RWPE1 (cell line): ENCODE data around the gene NEURL1.
A peak's percentile ranks its signal among the peaks of the same experiment; 100 is the strongest.

Experiments
- CTCF ChIA-PET: fragments of 350-600 bp; sonication (Branson Sonifier 250); formaldehyde crosslinking; extraction: SDS; loops from one replicate; lab custom pipeline; 2021; lab: Yijun Ruan, JAX
- POLR2A ChIA-PET: fragments of 400-600 bp; formaldehyde crosslinking; extraction: SDS; loops from one replicate; lab custom pipeline; 2020; ENCODE audit warnings: antibody characterized with exemption; ENCODE audit not compliant: low non-redundant PET; lab: Yijun Ruan, JAX
- DNase-seq: peaks from one replicate; pipeline ENCODE4 v3.0.0; 2012; ENCODE audit warnings: low spot score
- H3K27ac ChIP-seq: fragments of 450-650 bp; 2 replicates; pipeline ENCODE4 v1.5.1; 2017
- TF ChIP-seq, protein P1 (sequence below): fragments of 450-650 bp; conservative IDR thresholded peaks from 2 replicates; pipeline ENCODE4 v1.5.1; 2017; ENCODE audit warnings: low read depth, mild to moderate bottlenecking

NEURL1 gene

DNA sequence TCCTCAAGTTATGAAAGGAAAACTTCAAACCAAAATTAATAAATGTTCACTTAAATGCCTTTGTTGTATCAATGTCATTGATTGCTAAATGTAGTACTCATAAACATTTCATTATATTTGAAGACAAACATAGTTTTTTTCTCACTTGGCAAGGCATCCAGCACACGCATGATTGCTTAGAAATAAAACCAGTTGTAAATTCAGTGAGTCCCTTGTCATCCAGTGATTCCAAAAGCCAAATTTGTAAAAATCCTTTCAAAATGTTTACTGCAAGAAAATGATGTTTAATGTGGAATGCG, 6.1 kb upstream of the NEURL1 start:
- POLR2A ChIA-PET = no interaction called here
- no peak for DNase-seq
- no peak overlapping the region for H3K27ac ChIP-seq
- CTCF ChIA-PET = no interaction called here
- TF ChIP-seq, protein P1, sequence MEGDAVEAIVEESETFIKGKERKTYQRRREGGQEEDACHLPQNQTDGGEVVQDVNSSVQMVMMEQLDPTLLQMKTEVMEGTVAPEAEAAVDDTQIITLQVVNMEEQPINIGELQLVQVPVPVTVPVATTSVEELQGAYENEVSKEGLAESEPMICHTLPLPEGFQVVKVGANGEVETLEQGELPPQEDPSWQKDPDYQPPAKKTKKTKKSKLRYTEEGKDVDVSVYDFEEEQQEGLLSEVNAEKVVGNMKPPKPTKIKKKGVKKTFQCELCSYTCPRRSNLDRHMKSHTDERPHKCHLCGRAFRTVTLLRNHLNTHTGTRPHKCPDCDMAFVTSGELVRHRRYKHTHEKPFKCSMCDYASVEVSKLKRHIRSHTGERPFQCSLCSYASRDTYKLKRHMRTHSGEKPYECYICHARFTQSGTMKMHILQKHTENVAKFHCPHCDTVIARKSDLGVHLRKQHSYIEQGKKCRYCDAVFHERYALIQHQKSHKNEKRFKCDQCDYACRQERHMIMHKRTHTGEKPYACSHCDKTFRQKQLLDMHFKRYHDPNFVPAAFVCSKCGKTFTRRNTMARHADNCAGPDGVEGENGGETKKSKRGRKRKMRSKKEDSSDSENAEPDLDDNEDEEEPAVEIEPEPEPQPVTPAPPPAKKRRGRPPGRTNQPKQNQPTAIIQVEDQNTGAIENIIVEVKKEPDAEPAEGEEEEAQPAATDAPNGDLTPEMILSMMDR = no peak

DNA sequence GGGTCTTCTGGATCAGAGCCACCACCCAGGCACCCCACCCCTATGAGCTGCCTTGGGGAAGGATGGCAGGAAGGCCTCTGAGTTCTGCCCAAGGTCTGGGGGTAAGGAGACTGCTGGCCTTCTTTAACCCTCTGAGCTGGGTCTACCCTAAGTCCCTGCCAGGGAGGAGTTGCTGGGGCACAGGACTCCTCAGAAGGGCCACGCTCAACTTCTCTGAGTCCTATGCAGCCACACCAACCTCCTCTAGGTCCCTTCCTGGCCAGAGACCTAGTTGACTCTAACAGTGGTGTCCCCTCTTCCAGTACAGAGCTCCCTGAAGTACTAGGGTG, 2.6 kb upstream of the NEURL1 start:
- CTCF ChIA-PET = interaction anchor here (1.0 to 1.1 kb wide), 2 partner anchors 10 to 74 kb away, joined by 4 read pairs; no protein-coding TSS in a partner anchor
- H3K27ac ChIP-seq = no peak overlapping the region
- POLR2A ChIA-PET = interaction anchor here (0.5 kb wide), 1 partner anchor 12 kb away, joined by 3 read pairs; no protein-coding TSS in a partner anchor
- DNase-seq = no peak
- TF ChIP-seq, protein P1 = no peak

DNA sequence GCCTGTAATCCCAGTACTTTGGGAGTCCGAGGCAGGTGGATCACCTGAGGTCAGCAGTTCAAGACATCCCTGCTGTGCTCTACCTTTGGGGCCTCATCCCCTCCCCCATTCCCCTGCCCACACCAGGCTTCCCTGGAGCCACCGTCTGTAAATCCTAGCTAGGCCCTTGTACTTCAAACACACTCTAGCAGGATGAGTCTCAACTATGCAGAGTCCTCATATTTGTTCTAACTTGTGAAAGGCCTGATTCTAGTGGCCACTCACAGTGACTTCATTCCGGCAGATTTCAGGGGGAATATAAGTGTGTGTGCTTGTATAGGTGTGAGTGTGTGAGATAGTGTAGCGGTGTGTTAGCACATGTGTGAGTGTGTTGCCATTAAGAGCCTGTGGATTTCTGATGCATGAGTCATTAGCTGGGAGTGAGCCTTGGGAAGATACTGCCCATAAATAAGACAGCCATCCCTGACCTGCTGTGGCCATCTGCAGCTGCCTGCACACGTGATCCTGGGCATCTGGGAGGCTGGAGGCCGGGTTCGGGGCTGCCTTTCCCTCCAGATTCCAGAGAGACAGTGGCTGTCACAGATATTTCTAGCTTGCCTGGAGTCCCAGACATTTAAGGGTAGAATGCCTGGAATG, 1.7 kb upstream of the NEURL1 start:
- peak overlapping the region; percentile 43 for H3K27ac ChIP-seq
- TF ChIP-seq, protein P1 = no peak
- CTCF ChIA-PET = interaction anchor here (1.1 to 1.5 kb wide), 2 partner anchors 75 kb away, joined by 4 to 6 read pairs; no protein-coding TSS in a partner anchor
- POLR2A ChIA-PET = interaction anchor here (0.7 kb wide), 1 partner anchor 363 kb away, joined by 3 read pairs; no protein-coding TSS in a partner anchor
- DNase-seq = peak; percentile 88

DNA sequence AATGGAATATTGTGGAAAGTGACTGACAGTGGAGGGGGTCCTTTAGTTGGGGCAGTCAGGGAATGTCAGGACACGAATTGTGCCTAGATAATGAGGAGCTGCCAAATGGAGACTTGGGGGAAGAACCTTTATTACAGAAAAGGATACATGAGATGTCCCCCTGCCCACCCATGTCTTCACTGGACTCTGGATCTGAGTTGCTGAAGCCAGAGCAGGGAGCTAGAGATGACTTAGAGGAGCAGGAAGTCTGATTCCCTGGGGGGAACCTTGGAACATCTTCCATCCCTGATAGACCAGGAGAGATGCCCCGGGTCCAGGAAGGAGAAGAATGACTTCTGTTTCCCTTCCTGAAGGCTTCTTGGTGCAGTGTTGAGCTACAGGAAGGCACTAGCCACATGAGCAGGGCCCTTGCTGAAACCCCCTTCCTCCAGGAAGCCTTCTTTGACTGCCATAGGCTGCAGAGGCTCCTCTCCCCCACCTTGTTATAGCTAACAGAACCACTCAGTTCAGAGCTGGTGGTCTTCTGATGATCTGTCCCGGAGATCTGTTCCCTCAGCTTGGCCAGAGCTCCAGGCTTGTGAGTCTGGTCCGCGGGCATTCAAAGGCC, 747 bp upstream of the NEURL1 start:
- POLR2A ChIA-PET = interaction anchor here (0.6 to 0.7 kb wide), 2 partner anchors 92 to 643 kb away, joined by 3 read pairs; no protein-coding TSS in a partner anchor
- CTCF ChIA-PET = interaction anchor here (0.7 to 1.7 kb wide), 3 partner anchors 13 to 194 kb away, joined by 3 to 8 read pairs (median 6); no protein-coding TSS in a partner anchor
- DNase-seq = no peak
- TF ChIP-seq, protein P1 = no peak
- H3K27ac ChIP-seq = no peak overlapping the region

DNA sequence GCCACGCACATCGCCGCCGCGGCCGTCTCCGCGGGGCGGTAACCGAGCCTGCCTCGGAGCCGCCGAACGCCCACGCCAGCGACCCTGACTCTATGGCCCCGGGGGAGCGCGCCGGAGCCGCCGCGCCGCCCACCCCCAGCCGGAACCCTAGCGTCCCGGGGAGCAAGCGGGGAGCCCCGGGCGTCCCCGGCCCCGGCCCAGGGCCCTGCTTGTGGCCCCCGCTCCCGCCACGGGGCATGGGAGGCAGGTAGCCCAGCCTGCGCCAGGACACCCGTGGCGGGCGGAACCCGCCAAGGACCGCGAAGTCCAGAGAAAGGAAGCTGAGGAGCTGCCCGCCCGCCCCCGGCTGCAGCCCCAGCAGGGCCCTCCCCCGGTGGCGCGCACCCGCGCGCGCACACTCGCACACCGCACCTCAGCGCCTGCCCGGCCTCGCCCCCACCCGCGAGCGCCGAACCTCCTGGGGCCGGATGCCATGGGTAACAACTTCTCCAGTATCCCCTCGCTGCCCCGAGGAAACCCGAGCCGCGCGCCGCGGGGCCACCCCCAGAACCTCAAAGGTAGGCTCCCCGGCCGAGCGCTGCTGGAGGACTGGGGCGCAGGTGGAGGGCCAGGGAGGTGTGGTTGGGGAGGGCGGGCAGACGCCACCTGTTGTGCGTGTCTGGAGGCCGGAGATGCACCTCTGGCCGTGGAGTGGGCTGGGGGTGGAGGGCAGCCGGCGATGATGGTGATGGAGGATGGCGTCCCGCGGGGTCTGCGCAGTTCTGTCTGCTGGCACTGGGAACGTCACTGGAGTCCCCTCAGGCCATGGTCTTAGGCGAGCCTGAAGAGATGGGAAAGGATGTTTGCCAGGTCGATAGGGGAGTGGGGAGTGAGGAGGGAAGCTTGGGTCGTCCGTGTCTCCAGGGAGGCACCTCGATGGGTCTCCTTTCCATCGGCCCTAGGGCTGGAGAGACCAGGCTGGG, 692 bp downstream of the NEURL1 start:
- CTCF ChIA-PET = interaction anchor here (0.6 to 1.7 kb wide), 5 partner anchors 13 to 342 kb away, joined by 3 to 8 read pairs (median 3); no protein-coding TSS in a partner anchor

More for the DNA sequence above, 692 bp downstream of the NEURL1 start:
- DNase-seq = peak; percentile 29
- POLR2A ChIA-PET = no interaction called here
- H3K27ac ChIP-seq = no peak overlapping the region
- TF ChIP-seq, protein P1 = no peak
